GM12891 (cell line): Measurements from ENCODE around the gene KLB.

Experiments
- PAX5 ChIP-seq: IDR thresholded peaks from 2 replicates; pipeline ENCODE4 v1.6.1; 2011; ENCODE audit warnings: low read length, moderate library complexity, mild to moderate bottlenecking; ENCODE audit not compliant: insufficient read depth, severe bottlenecking
- POLR2A ChIP-seq: IDR thresholded peaks from 2 replicates; pipeline ENCODE4 v1.6.1; 2011; ENCODE audit warnings: low read depth, low read length, control low read depth
- POLR2AphosphoS5 ChIP-seq: IDR thresholded peaks from 2 replicates; pipeline ENCODE4 v1.6.1; 2011; ENCODE audit warnings: low read depth, low read length, control low read depth
- POU2F2 ChIP-seq: IDR thresholded peaks from 2 replicates; pipeline ENCODE4 v1.6.1; 2011; ENCODE audit warnings: low read depth, mild to moderate bottlenecking, control low read depth, low read length, moderate library complexity
- SPI1 ChIP-seq: IDR thresholded peaks from 2 replicates; pipeline ENCODE4 v1.6.1; 2011; ENCODE audit warnings: low read depth, low read length, control low read depth
- TAF1 ChIP-seq: IDR thresholded peaks from 2 replicates; pipeline ENCODE4 v1.6.1; 2011; ENCODE audit warnings: low read depth, low read length, control low read depth

- TF ChIP-seq TAF1 (no peak), POLR2A (no peak), POLR2AphosphoS5 (no peak), PAX5 (no peak), POU2F2 (no peak), SPI1 (no peak)
Measured at GRCh38 chr4:39450618-39451017, 43.9 kb downstream of the KLB start.
